C4-2B (cell line): ENCODE data around the gene DHX34.

Experiments
- CTCF ChIP-seq: fragments of 450-650 bp; conservative IDR thresholded peaks from 2 replicates; pipeline ENCODE4 v1.5.1; 2017; ENCODE audit warnings: mild to moderate bottlenecking
- ZFX ChIP-seq: fragments of 450-650 bp; IDR thresholded peaks from 2 replicates; pipeline ENCODE4 v1.6.1; 2017

- no peak for TF ChIP-seq CTCF
- no peak for TF ChIP-seq ZFX
These were observed 2.4 kb downstream of the DHX34 start for GRCh38 chr19:47351548-47351947.
